Choroid plexus epithelial cell (primary cell): ENCODE data around the gene DYNC1I1.

Experiments
- DNase-seq: peaks from one replicate; pipeline ENCODE4 v3.0.0-alpha.2; 2010; ENCODE audit warnings: low read depth
- H3K4me3 ChIP-seq: 2 replicates; pipeline ENCODE4 v1.5.1; 2011; ENCODE audit warnings: low read depth, mild to moderate bottlenecking, control low read depth, low read length, moderate library complexity
- CTCF ChIP-seq: conservative IDR thresholded peaks from 2 replicates; pipeline ENCODE4 v1.5.1; 2011; ENCODE audit warnings: low read depth, mild to moderate bottlenecking, control low read depth, inconsistent platforms, low read length, moderate library complexity

The DYNC1I1 gene

GRCh38 chr7:96122746-96123145 lies 350.4 kb downstream of the DYNC1I1 start:
- DNase-seq, result no peak
- no peak overlapping the region for H3K4me3 ChIP-seq
- TF ChIP-seq CTCF, result no peak

GRCh38 chr7:96126382-96126781 lies 354.0 kb downstream of the DYNC1I1 start:
- H3K4me3 ChIP-seq, result no peak overlapping the region
- DNase-seq, result no peak
- no peak for TF ChIP-seq CTCF

GRCh38 chr7:96127746-96128145 lies 355.4 kb downstream of the DYNC1I1 start:
- no peak for TF ChIP-seq CTCF
- H3K4me3 ChIP-seq, result no peak overlapping the region
- peak; percentile 27 for DNase-seq

- no peak overlapping the region for H3K4me3 ChIP-seq
- TF ChIP-seq CTCF, result no peak
- DNase-seq, result no peak
These were observed 359.2 kb downstream of the DYNC1I1 start for GRCh38 chr7:96131525-96131924.

GRCh38 chr7:96135241-96135640 lies 362.9 kb downstream of the DYNC1I1 start:
- no peak for TF ChIP-seq CTCF
- no peak overlapping the region for H3K4me3 ChIP-seq
- DNase-seq, result no peak

- DNase-seq, result no peak
- H3K4me3 ChIP-seq, result no peak overlapping the region
- TF ChIP-seq CTCF, result no peak
These were observed 364.4 kb downstream of the DYNC1I1 start for GRCh38 chr7:96136600-96137239.

- no peak for DNase-seq
- H3K4me3 ChIP-seq, result no peak overlapping the region
- no peak for TF ChIP-seq CTCF
These were observed 371.3 kb downstream of the DYNC1I1 start for GRCh38 chr7:96143495-96144259.
